GM10248 (cell line): ENCODE measurements around the gene SLC18A2.

ENCODE experiments used
- CTCF ChIA-PET: fragments of 300-600 bp; sonication (Branson Sonifier 250); formaldehyde crosslinking; extraction: SDS; loops from one replicate; lab custom pipeline; 2021; ENCODE audit warnings: antibody characterized with exemption; lab: Yijun Ruan, JAX
- POLR2A ChIA-PET: fragments of 350-650 bp; sonication (Branson Sonifier 250); formaldehyde crosslinking; extraction: SDS; loops from one replicate; lab custom pipeline; 2020; ENCODE audit warnings: antibody characterized with exemption; lab: Yijun Ruan, JAX
- DNase-seq: peaks from one replicate; pipeline ENCODE4 v3.0.0; 2012; ENCODE audit errors: extremely low spot score
- TF ChIP-seq, protein P1 (sequence below): IDR thresholded peaks from 2 replicates; pipeline ENCODE4 v1.5.1; 2012; ENCODE audit warnings: mild to moderate bottlenecking, low read depth; ENCODE audit errors: extremely low read depth, missing control alignments, control extremely low read depth

Gene SLC18A2

GRCh38 chr10:117242463-117242832, 1.5 kb downstream of the SLC18A2 start:
- ChIA-PET CTCF (interaction anchor here (1.3 to 3.2 kb wide), 2 partner anchors 20 to 26 kb away, joined by 3 to 18 read pairs; no protein-coding TSS in a partner anchor), POLR2A (no interaction called here)
- no peak for DNase-seq
- TF ChIP-seq, protein P1, sequence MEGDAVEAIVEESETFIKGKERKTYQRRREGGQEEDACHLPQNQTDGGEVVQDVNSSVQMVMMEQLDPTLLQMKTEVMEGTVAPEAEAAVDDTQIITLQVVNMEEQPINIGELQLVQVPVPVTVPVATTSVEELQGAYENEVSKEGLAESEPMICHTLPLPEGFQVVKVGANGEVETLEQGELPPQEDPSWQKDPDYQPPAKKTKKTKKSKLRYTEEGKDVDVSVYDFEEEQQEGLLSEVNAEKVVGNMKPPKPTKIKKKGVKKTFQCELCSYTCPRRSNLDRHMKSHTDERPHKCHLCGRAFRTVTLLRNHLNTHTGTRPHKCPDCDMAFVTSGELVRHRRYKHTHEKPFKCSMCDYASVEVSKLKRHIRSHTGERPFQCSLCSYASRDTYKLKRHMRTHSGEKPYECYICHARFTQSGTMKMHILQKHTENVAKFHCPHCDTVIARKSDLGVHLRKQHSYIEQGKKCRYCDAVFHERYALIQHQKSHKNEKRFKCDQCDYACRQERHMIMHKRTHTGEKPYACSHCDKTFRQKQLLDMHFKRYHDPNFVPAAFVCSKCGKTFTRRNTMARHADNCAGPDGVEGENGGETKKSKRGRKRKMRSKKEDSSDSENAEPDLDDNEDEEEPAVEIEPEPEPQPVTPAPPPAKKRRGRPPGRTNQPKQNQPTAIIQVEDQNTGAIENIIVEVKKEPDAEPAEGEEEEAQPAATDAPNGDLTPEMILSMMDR: no peak

DNA sequence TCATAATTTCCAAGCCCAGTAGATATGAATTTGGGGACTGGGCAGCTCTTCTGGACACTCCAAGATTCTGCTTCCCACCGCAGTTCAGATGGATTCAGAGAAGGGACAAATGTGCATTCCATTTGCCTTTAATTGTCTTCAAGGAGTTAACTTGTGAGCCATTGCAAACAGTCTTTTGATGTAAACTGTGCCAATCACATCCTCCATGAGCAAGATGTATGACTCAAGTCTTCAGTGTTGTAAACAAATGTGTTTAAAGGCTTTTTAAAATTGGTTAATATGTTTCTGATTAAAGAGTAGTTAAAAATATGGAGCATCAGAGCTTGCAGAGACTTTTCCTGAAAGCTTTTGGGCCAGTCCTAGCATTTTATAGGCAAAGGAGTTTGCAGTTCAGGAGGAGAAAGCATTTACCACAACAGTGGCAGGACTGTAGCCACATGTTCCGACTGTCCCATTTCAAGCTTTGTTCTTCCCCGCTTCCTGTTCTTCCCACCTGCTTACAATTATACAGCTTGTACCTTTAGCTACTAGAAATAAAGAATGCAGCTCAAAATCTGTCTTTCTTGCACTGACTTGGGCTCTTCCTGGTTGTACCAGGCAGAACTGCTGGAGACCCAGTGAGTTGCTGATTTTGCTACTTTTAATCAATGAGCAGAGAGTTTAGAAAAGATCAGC, 6.2 kb downstream of the SLC18A2 start:
- CTCF ChIA-PET: interaction anchor here (1.0 to 1.3 kb wide), 2 partner anchors 30 to 79 kb away, joined by 3 to 5 read pairs; no protein-coding TSS in a partner anchor
- POLR2A ChIA-PET: no interaction called here
- TF ChIP-seq, protein P1: no peak
- no peak for DNase-seq

- TF ChIP-seq, protein P1: no peak
- no peak for DNase-seq
- ChIA-PET CTCF (interaction anchor here (1.0 to 1.1 kb wide), 2 partner anchors 9 to 10 kb away, joined by 3 read pairs; no protein-coding TSS in a partner anchor), POLR2A (no interaction called here)
These were observed 8.0 kb downstream of the SLC18A2 start for GRCh38 chr10:117248750-117249465.

DNA sequence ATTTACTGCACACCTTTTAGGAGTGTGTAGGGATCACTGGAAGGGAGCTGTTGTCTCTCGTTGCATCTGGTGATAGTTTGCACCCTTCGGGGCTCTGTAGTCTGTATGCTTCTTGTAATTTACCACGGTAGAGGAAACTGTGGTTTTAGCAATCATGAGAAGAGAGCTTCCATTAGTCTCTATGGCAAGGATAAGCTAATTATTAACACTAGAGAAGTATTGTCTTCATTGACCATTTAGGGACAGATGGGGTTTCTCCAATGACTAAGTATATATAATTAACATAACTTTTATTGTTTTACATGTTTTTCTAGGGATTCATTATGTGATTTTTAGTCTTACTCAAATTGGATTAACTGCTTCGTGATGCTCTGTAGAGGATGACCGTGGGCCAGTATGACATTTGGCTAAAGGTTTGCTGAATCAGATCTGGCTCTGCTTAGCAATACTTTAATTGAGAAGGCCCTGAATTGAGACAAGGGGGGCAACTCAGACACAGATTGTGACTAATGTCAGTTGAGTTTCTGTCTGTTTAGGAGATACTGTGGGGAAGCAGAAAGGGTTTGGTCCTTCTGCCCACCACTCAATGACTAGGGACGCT, 8.7 kb downstream of the SLC18A2 start:
- CTCF ChIA-PET: interaction anchor here (1.0 to 1.2 kb wide), 3 partner anchors 9 to 33 kb away, joined by 3 to 5 read pairs (median 3); no protein-coding TSS in a partner anchor
- DNase-seq: no peak
- TF ChIP-seq, protein P1: no peak
- POLR2A ChIA-PET: interaction anchor here (0.5 kb wide), 1 partner anchor 135 kb away, joined by 6 read pairs; no protein-coding TSS in a partner anchor

DNA sequence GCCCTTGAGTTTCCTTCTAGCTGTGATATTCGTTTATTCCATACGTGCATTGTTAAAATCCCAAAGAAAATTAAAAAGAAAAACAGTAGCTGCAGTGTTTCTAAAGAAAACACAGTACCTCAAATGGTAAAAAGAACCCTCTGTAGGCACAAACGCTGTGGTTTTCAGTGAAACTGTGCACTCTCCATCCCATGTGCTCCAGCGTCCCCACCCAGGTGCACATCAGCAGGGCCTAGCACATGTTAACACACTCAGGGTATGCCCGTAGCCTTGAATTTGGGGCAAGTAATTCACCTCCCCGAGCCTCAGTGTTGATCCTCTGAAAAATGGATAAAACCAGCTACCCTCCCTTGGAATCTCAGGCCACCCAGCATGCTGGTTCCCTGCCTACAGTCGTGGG, 9.5 kb downstream of the SLC18A2 start:
- POLR2A ChIA-PET: no interaction called here
- DNase-seq: no peak
- CTCF ChIA-PET: interaction anchor here (1.2 kb wide), 1 partner anchor 33 kb away, joined by 5 read pairs; no protein-coding TSS in a partner anchor
- TF ChIP-seq, protein P1: no peak

DNA sequence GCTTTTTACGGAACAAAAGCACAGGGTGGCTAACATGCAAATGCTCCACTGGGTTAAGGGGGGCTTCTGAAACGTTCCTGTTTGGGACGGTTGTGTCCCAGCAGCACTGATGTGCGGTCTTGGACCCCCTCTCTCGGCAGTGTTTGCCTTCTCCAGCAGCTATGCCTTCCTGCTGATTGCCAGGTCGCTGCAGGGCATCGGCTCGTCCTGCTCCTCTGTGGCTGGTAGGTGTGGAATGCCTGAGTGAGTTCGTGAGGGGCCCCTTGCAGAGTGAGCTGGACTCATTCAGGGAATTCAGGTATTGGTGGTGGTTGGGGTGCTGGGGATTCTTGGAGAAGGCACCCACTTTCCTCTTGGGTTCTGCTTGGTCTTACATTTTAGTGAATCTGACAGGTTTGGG, 13.0 kb downstream of the SLC18A2 start:
- DNase-seq: no peak
- CTCF ChIA-PET: no interaction called here
- POLR2A ChIA-PET: no interaction called here
- TF ChIP-seq, protein P1: no peak
